Fibroblast of upper back skin (primary cell): ENCODE measurements around the gene SMARCA4.

ENCODE experiments used
- DNase-seq: peaks from one replicate; pipeline ENCODE4 v3.0.0-alpha.2; 2013

Gene SMARCA4

GRCh38 chr19:11108746-11109145 is 147.9 kb downstream of the SMARCA4 start:
- DNase-seq, result no peak

- no peak for DNase-seq
Measured at GRCh38 chr19:11111117-11111770, 150.4 kb downstream of the SMARCA4 start.

GRCh38 chr19:11111771-11112144 is 150.9 kb downstream of the SMARCA4 start:
- DNase-seq, result no peak
